ENCODE results near the gene IL32.
"Not testable (repeated sequence)": the region's sequence is repeated elsewhere in the genome, so short reads cannot be mapped to it uniquely, and the experiment has no call there.

IL32 gene

DNA sequence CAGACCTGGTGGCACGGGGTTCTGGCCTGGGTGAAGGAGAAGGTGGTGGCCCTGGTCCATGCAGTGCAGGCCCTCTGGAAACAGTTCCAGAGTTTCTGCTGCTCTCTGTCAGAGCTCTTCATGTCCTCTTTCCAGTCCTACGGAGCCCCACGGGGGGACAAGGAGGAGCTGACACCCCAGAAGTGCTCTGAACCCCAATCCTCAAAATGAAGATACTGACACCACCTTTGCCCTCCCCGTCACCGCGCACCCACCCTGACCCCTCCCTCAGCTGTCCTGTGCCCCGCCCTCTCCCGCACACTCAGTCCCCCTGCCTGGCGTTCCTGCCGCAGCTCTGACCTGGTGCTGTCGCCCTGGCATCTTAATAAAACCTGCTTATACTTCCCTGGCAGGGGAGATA lies 3.7 kb downstream of the IL32 start:
- DNase-seq (ENCODE audit: insufficient read length, low spot score); FAIRE-seq: not testable (repeated sequence)

DNA sequence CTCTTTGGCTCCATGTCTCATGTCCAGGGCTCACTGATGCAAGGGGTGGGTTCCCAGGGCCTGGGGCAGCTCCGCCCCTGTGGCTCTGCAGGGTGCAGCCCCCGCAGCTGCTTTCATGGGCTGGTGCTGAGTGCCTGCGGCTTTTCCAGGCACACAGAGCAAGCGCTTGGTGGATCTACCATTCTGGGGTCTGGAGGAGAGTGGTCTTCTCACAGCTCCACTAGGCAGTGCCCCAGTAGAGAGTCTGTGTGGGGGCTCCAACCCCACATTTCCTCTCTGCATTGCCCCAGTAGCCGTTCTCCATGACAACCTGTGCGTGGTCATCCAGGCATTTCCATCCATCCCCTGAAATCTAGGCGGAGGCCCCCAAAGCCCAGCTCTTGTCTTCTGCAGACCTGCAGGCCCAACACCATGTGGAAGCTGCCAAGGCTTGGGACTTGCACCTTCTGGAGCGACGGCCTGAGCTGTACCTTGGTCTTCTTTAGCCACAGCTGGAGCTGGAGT lies 5.2 kb downstream of the IL32 start:
- DNase-seq (ENCODE audit: insufficient read length, low spot score), result no peak
- FAIRE-seq, result no peak

GRCh38 chr16:3071655-3072054 lies 6.2 kb downstream of the IL32 start:
- DNase-seq (ENCODE audit: insufficient read length, low spot score), result no peak
- FAIRE-seq, result no peak

- not testable (repeated sequence) for FAIRE-seq; DNase-seq (ENCODE audit: insufficient read length, low spot score)
These were observed 6.7 kb downstream of the IL32 start for GRCh38 chr16:3072148-3072547.

- peak; percentile 90 for FAIRE-seq
These were observed 7.3 kb downstream of the IL32 start for GRCh38 chr16:3072576-3073263.

GRCh38 chr16:3073448-3073847 lies 8.0 kb downstream of the IL32 start:
- DNase-seq (ENCODE audit: insufficient read length, low spot score) (no peak), FAIRE-seq (no peak)

More at GRCh38 chr16:3072576-3073263, 7.3 kb downstream of the IL32 start:
- not testable (repeated sequence) for DNase-seq (ENCODE audit: insufficient read length, low spot score)

GRCh38 chr16:3074860-3075522 lies 9.6 kb downstream of the IL32 start:
- DNase-seq (ENCODE audit: insufficient read length, low spot score), result peak; percentile 69
- FAIRE-seq, result peak; percentile 92

DNA sequence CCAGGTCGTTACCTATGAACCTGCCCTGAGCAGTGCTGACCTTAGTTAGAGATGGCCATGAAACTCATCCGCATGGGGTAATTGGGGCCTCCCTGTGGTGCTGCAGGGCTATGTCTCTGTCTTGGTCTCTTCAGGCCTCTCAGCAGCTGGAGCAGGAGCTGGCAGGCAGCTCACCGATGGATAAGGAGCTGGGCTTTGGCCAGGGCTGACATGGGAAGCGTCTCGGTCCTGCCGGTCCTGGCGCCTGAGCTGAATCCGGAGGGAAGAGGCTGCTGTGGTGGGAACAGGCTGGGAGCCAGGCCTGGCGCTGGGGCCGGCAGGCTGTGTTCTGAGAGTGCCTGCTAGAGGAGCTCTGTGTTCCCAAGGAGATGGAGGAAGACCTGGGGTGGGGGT lies 10.1 kb downstream of the IL32 start:
- FAIRE-seq (peak; percentile 69), DNase-seq (ENCODE audit: insufficient read length, low spot score) (no peak)

DNA sequence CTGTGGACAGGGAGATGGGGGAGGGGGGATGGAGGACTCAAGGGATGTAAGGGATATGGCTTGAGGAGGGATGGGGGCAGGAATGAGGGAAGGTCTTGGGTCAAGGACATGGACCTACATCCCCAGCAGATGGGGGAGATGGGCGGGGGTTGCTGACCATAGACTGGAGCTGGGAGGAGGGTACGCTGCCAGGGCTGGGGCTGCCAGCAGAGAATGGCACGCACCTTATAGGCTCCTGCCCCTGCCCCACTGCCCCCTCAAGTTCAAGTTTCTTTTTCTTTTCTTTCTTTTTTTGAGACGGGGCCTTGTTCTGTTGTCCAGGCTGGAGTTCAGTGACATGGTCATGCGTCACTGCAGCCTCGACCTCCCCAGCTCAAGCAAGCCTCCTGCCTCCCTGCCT lies 10.5 kb downstream of the IL32 start:
- FAIRE-seq; DNase-seq (ENCODE audit: insufficient read length, low spot score): not testable (repeated sequence)

DNA sequence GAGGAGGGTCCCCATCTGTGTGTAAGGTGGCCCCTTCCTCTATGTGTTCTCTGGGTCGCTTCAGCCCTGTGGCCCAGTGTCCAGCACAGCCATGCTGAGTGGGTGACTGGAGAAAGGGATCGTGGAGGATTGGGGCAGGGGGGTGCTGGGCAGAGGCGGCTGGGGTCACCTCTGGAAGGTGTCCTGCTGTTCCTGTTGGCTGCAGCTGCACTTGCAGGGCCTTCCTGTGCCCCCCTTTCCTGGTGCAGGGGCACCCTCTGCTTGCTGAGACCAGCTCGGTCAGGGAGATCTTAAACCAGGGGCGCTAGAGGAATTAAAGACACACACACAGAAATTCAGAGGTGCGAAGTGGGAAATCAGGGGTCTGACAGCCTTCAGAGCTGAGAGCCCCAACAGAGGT lies 11.1 kb downstream of the IL32 start:
- DNase-seq (ENCODE audit: insufficient read length, low spot score) (no peak), FAIRE-seq (peak; percentile 69)

DNA sequence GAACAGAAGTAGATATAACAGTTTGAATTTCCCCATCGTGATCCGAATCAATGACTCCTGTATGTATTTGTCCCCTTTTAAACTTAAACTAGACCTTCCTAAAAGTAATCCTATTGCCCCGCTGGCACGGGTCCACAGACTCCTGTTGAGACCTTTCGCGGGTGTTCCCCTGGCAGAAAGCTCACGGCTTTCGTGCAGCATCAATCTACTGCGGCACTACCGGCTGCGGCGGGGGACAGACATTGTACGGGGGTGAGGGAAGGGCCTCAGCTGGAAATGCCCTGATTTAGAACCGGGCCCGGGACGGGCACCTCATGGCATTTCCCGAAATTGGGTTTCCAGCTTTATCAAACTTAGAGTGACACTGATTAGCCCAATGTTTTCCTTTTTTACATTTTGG lies 14.6 kb downstream of the IL32 start:
- no peak for DNase-seq (ENCODE audit: insufficient read length, low spot score)

GRCh38 chr16:3081957-3082356 lies 16.5 kb downstream of the IL32 start:
- DNase-seq (ENCODE audit: insufficient read length, low spot score); FAIRE-seq: not testable (repeated sequence)

More for the DNA sequence above, 14.6 kb downstream of the IL32 start:
- FAIRE-seq, result no peak

DNA sequence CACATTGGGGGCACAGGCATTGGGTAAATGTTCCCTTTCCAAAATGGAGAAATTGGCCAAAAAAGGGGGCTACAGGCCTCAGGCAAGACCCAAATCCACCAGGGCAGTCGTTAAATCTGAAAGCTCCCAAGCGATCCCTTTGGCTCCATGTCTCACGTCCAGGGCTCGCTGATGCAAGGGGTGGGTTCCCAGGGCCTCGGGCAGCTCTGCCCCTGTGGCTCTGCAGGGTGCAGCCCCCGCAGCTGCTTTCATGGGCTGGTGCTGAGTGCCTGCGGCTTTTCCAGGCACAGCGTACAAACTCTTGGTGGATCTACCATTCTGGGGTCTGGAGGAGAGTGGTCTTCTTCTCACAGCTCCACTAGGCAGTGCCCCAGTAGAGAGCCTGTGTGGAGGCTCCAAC lies 18.0 kb downstream of the IL32 start:
- not testable (repeated sequence) for DNase-seq (ENCODE audit: insufficient read length, low spot score); FAIRE-seq

DNA sequence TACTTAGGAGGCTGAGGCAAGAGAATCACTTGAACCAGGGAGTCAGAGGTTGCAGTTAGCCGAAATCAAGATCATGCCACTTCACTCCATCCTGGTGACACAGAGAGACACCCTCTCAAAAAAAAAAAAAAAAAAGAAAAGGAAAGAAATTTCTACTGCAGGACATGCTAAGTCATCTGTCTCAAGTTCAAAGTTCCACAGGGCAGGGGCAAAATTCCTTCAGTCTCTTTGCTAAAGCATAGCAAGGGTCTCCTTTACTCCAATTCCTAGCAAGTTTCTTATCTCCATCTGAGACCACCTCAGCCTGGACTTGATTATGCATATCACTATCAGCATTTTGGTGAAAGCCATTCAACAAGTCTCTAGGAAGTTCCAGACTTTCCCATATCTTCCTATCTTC lies 19.1 kb downstream of the IL32 start:
- no peak for DNase-seq (ENCODE audit: insufficient read length, low spot score)
- FAIRE-seq, result no peak

DNA sequence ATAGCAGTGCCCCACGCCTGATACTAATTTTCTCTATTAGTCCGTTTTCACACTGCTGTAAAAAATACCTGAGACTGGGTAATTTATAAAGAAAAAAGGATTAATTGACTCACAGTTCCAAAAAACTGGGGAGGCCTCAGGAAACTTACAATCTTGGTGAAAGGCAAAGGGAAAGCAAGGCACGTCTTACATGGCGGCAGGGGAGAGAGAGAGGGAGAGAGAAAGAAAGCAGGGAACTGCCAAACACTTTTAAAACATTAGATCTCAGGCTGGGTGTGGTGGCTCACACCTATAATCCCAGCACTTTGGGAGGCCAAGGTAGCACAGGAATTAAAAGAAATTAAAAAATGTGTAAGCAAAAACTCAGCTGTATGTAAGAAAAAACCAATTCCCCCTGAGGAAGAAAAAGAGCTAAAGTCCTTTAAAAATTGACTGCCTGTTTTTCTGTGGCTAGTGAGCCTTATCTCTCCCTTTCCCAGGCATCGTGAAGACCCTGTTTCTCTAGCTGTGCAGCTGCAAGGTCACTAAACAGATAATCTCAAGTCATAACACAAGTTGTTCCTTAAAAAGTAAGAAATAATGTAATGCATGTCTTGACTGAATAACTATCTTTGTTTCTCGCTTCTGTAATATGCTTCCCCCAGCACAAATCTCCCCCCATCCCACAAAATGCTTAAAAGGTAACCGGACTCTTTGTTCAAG lies 19.7 kb downstream of the IL32 start:
- FAIRE-seq, result no peak
- DNase-seq (ENCODE audit: insufficient read length, low spot score), result no peak

GRCh38 chr16:3085868-3086595 lies 20.6 kb downstream of the IL32 start:
- no peak for FAIRE-seq

GRCh38 chr16:3086596-3087242 lies 21.3 kb downstream of the IL32 start:
- FAIRE-seq, result no peak
- no peak for DNase-seq (ENCODE audit: insufficient read length, low spot score)

More at GRCh38 chr16:3085868-3086595, 20.6 kb downstream of the IL32 start:
- DNase-seq (ENCODE audit: insufficient read length, low spot score), result no peak

- FAIRE-seq, result no peak
- DNase-seq (ENCODE audit: insufficient read length, low spot score), result no peak
These were observed 22.1 kb downstream of the IL32 start for GRCh38 chr16:3087243-3088235.

DNA sequence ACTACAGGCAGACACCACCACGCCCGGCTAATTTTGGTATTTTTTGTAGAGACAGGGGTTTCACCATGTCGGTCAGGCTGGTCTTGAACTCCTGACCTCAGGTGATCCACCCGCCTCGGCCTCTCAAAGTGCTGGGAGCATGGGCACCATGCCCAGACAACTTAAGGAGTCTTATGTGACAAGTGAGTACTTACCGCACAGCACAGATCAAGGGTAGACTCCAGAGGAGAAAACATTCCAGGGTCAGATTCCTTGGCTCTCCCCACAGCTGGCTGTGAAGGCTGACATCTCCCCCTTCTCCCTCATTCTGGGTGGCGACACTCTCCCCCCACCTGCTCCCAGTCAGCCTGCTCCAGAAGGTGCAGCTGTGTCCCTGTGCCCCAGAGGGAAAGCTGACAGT lies 23.0 kb downstream of the IL32 start:
- FAIRE-seq (no peak), DNase-seq (ENCODE audit: insufficient read length, low spot score) (no peak)
